Thyroid gland (tissue), 4 donors: ENCODE results near the gene DLG1.

Experiments
- POLR2A ChIP-seq, 2 donors: fragments of 450-650 bp; IDR thresholded peaks; one replicate each; pipeline ENCODE4 v1.6.1; 2017; ENCODE audit warnings: antibody characterized with exemption in 2 of 2, mild to moderate bottlenecking in 2 of 2, moderate library complexity in 1 of 2
- TF ChIP-seq, protein P1 (sequence below), 6 experiments: fragments of 200-600 bp in 3 of 6; fragments of 450-650 bp in 3 of 6; sonication (generic) in 3 of 6; IDR thresholded peaks; one replicate each; pipeline ENCODE4 v1.5.1; 2016 to 2019; ENCODE audit warnings: antibody characterized with exemption in 6 of 6, mild to moderate bottlenecking in 2 of 6, inconsistent platforms in 1 of 6, moderate library complexity in 1 of 6

DNA sequence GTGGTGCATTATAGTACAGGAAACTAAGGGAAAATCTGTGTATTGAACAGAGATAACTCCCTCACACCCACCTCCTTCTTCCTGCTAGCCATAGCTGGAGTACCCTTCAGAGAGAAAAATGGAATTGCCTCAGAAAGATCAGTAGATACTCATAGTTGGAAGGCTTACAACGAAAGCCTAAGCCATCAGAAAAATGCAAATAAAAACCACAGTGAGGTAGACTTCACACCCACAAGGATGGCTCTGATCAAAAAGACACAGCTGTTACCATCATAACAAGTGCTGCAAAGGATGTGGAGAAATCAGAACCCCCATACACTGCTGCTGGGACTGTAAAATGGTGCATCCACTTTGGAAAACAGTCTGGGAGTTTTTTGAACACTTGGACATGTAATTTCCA lies 7.4 kb upstream of the DLG1 start:
- TF ChIP-seq POLR2A (IDR thresholded peaks at IDR 0.05) = no peak
- TF ChIP-seq, protein P1, sequence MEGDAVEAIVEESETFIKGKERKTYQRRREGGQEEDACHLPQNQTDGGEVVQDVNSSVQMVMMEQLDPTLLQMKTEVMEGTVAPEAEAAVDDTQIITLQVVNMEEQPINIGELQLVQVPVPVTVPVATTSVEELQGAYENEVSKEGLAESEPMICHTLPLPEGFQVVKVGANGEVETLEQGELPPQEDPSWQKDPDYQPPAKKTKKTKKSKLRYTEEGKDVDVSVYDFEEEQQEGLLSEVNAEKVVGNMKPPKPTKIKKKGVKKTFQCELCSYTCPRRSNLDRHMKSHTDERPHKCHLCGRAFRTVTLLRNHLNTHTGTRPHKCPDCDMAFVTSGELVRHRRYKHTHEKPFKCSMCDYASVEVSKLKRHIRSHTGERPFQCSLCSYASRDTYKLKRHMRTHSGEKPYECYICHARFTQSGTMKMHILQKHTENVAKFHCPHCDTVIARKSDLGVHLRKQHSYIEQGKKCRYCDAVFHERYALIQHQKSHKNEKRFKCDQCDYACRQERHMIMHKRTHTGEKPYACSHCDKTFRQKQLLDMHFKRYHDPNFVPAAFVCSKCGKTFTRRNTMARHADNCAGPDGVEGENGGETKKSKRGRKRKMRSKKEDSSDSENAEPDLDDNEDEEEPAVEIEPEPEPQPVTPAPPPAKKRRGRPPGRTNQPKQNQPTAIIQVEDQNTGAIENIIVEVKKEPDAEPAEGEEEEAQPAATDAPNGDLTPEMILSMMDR (IDR thresholded peaks at IDR 0.05) = no peak
